Fibroblast of peridontal ligament (primary cell): ENCODE measurements around the gene HRH1.
"Not testable (repeated sequence)": the region's sequence is repeated elsewhere in the genome, so short reads cannot be mapped to it uniquely, and the experiment has no call there.

ENCODE experiments used
- DNase-seq: peaks from one replicate; pipeline ENCODE4 v3.0.0-alpha.2; 2010; ENCODE audit errors: extremely low read depth

HRH1 gene

DNA sequence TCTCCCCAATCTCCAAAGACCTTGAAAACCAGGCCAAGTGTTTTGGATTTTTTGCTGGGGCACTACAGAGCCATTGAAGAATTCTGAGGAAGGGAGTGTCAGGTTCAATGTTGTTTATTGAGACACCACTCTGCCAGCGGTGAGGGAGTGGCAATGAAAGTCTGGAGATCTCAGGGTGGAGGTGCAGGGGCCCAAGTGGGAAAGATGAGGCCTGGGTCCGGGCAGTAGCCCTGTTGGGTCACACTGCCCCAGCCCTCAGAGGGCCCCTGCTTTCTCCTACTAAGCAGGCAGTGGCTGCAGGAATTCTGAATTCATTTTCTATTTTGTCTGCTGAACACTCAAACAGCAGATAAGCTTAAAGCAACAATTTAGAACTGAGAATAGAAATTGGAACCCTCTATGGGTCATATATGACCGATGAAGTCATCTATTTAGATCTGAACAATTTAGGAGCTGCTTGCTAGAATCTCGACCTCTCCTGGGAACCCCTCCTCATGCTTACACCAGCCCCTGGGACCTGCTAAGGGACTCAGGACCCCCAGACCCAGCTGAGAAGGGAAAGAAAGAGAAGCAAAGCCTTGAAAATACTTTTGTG is 17.9 kb downstream of the HRH1 start:
- DNase-seq: no peak

DNA sequence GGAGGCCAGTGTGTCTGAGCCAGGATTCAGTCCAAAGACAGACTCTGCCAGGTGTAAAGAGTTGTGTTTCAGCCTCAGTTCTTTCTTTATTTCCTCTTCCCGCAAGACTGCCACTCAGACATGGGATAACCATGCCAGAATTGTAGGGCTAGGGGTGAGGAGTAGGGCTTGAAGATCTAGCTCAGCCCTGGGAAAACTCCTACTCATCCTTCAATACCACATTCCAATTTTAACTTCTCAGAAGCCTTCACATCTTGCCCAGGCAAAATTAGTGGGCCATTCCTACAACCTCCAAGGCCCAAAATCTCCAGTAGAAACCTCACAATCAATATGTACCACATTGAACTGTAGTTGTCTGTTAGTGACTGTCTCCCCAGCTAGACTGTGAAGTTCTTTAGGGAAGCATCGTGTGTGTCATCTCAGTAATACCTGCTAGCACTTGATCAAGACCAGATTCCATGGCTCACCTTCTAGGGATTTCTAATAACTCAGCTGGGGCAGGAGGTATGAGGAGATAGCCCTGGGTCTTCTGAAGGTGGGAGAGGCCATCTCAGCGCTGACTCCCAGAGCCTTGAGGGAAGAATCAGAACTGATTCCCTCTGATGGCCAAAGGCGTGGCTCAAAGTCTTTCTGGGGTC is 19.7 kb downstream of the HRH1 start:
- DNase-seq: no peak

DNA sequence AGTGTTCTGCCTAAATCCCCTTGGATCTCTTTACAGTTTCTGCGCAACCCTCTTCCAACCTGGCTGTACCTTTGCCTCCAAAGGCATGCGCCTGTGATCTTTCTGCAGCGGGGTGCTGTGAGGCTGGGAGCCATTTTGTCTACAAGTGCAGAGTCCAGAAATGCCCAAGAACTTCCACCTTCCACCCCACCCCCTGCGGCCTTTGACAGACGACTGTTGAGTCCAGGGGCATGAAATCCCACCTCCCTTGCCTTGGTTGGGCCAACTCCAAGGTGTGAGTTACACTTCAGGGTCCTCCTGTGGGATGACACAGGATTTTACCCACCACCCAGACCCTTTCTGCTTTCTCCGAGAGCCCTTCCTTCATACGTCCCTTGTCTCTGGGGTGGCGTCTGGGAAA is 24.1 kb downstream of the HRH1 start:
- DNase-seq: no peak

DNA sequence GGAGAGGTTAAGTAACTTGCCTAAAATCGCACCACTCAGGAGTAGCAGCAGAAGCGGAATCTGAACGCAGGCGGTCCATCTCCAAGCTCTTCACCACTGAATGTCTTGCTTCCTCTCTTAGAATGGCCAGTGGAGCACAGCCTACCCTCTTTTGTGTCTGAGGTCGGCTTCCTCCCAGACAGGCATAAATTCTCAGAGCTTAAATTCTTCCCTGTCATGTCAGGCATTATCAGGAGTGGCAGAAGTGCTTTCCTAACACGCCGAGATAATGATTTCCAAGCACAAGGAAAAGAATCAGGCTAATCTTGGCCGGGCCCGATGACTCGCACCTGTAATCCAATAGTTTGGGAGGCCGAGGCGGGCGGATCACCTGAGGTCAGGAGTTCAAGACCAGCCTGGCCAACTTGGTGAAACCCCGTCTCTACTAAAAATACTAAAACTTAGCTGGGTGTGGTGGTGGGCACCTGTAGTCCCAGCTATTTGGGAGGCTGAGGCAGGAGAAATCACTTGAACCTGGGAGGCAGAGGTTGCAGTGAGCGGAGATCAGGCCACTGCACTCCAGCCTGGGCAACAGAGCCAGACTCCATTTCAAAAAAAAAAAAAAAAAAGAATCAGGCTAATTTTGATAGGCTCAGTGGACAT is 30.2 kb downstream of the HRH1 start:
- not testable (repeated sequence) for DNase-seq

DNA sequence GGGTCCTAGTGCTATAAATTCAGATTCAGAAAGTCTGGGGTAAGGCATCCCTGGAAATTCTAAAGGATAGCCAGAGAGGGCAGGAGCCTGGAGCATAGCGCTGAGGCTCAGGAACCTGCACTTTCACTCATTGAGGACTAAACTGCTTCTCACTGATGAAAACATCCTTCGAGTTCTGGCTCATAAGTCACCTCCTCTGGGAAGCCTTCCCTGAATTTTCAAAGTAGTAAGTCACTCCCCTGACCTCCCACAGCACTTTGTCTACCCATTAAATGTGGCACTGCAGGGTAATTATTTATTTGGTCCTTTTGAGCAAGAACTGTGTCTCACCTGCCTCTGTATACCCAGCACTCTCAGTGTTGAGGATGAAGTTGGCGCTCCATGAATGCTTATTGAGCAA is 30.9 kb downstream of the HRH1 start:
- no peak for DNase-seq

DNA sequence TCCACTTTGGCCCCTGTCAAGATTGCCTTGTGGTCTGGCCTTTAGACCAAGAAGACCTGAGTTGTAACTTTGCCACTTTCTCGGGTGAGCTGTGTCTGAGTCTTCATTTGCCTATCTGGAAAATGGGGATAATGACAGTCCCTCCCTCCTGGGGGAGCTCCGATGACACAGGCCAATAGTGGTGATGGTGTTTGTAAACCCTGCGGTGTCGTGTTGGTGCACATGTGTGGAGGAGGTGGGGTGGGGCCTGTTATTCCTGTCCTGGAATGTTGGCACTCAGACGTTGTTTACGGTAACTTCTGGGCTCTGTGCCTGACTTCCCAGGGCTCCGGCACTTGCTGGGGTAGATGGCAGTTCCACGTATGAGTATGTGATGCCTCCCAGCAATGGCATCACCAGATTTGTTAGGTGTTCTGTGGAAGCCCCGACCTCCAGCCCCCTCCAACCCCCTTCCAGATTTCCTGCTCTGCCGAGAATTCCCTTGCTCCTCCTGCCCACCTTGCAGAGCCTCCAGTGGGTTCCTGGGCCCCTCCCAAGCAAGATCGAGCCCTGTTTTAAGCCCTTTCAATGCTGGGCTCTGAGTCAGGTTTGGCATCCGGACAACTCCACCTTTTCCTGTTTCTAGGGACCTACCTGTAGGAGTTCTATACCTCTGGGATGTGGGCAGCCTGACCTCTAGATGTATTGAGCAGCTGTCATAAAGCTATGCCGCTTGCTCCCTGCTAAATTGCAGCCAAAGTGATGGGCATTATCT is 31.4 kb downstream of the HRH1 start:
- peak; percentile 97 for DNase-seq

DNA sequence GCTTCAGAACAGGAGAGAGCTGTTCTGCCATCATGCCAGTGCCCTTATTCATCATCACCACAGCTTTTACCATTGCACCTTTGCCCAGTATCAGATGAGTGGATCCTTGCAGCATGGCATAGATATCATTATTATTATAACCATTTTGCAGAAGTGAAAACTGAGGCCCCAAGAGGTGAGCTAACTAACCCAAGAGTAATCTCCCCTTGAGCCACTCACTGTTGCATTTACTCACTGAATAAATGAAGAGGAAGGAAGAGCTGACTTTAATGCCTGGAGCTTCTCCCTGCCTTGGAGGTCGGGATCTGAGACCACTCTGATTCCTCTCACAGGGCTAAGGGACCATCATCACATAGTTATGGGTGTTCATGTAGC is 32.0 kb downstream of the HRH1 start:
- DNase-seq: no peak

DNA sequence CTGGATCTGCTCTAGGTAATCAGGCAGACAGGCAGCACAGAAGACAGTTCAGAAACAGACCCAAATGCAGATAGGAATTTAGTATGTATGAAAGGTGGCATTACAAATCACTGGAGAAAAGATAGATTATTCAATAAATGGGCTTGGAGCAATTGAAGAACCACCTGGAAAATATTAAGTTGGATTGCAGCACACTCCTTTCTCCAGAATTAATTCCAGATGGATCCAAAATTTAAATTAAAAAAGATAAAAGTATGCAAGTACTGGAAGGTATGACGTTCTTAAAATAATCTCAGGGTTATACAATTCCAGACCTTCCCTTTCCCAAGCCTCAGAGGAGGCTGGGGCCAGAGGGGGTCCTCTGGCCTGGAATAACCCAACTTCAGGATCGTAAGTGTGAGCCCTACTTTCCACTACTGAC is 32.5 kb downstream of the HRH1 start:
- DNase-seq: peak; percentile 84

DNA sequence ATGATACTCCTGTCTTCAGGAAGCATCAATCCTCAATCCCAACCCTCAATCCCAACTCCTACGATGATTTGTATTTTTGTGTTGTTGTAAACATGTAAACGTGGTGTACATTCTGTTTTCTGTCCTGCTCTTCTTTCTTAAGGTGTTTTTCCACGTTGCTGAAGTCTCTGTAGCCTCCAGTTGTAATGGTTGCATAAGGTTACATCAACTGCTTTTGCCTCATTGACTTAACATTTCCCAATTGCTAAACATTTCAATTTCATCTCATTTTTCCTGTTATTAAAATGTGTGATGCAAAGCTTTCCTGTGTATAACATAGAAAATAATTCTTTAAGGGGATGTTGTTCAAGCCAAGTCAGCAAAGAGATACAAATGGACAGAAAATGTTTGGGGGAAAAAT is 33.4 kb downstream of the HRH1 start:
- peak; percentile 80 for DNase-seq

DNA sequence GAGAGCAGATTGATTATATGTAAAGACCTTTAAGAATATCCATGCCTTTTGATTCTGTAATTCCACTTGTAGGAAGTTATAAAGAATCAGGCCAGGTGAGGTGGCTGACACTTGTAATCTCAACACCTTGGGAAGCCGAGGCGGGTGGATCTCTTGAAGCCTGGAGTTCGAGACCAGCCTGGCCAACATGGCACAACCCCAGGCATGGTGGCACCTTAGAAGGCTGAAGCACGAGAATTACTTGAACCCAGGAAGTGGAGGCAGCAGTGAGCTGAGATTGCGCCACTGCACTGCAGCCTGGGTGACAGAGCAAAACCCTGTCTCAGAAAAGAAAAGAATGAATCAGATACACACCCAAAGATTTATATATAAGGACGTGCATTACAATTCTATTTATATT is 33.9 kb downstream of the HRH1 start:
- no peak for DNase-seq

DNA sequence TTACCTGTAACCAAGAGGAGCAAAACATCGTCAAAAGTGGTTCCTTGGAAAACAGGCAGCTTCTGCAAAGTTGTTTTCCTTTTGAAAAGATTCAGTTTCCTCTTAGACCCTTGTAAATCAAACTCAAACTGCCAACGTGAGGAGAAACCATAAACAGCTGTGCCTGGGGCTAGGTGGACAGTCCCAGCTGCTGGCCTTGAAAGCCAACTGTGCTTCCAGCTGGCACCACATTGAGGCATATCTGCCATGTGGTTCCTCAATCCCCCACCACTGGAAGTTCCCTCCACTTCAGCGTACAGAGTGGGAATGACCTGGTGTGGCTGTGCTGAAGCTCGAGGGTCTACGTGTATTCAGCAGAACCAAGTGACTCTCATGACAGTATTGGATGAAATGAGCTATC is 40.9 kb downstream of the HRH1 start:
- no peak for DNase-seq

DNA sequence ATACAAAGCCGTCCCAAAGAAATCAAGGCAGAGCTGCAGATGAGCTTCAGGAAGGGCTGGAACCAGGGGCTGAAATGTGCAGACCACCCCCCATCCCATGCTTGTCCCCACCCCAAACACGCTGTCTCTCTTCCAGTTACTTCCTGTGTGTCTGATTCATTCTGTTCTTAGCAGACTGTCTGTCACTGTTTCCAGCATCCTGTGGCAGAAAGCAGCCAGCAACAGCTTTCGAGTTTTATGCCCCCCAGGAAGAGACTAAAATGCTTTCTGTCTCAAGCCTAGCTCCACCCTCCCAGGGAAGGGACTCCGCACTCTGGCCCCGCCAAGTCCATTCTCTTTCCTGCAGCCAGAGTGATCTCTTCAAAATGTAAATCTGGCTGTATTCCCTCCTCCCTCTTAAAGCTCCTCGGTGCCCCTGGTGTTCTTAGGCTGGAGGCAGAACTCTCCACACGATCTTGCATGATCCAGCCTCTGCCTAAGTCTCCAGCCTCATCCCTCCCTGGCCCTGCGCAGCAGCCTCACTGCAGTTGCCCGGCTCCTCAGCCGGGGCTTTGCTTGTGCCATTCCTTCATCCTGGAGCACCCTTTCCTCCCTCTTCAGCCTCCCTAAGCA is 41.5 kb downstream of the HRH1 start:
- DNase-seq: peak; percentile 56

DNA sequence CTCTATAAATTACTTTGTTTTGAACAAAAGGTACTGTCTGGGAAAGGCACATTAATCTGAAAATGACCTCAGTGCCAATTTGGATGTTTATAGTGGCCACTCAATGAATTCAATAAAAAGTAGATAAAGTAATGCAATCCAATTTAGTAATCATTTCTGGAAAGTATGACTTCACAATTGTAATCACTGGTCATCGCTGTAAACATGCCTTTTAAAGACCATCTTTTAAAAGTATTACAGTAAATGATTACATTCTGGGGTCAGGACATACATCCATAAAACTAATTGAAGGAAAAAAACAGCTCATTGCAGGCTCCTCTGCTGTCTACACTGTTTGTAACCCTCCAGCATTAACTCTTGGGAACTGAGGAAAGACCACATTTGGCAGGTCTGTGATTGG is 43.2 kb downstream of the HRH1 start:
- DNase-seq: peak; percentile 43

DNA sequence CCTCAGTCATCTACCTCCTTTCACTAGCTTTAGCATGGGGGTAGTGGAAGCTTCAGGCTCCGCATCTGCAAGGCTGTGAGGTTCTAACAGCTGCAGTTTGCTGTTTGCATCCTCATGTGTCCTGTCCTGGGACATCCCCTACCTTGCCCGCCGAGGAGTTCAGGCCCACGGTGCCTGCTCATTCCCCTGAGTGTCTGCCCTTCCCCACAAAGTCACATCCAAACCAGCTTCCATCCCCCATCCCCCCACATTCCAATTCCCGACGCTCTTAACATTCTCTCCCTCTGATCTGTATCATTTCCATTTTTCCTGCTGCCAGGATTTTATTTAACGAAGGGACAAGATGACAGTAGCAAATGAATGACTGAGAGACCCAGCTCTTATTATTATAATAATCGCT is 43.8 kb downstream of the HRH1 start:
- no peak for DNase-seq

DNA sequence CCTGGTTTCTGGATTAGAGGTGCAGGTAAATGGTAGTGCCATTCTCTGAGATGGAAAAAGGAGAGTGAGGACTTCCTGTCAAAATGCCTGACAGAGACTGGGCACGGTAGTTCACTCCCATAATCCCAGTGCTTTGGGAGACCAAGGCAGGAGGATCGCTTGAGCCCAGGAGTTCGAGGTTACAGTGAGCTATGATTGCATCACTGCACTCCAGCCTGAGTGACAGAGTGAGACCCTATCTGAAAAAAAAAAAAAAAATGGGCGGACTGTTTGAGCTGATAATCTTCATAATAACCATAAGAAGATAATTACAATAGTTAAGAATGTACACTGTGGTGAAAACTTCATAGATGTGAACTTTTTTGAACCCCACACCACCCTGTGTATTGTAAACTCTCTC is 44.2 kb downstream of the HRH1 start:
- DNase-seq: no peak

DNA sequence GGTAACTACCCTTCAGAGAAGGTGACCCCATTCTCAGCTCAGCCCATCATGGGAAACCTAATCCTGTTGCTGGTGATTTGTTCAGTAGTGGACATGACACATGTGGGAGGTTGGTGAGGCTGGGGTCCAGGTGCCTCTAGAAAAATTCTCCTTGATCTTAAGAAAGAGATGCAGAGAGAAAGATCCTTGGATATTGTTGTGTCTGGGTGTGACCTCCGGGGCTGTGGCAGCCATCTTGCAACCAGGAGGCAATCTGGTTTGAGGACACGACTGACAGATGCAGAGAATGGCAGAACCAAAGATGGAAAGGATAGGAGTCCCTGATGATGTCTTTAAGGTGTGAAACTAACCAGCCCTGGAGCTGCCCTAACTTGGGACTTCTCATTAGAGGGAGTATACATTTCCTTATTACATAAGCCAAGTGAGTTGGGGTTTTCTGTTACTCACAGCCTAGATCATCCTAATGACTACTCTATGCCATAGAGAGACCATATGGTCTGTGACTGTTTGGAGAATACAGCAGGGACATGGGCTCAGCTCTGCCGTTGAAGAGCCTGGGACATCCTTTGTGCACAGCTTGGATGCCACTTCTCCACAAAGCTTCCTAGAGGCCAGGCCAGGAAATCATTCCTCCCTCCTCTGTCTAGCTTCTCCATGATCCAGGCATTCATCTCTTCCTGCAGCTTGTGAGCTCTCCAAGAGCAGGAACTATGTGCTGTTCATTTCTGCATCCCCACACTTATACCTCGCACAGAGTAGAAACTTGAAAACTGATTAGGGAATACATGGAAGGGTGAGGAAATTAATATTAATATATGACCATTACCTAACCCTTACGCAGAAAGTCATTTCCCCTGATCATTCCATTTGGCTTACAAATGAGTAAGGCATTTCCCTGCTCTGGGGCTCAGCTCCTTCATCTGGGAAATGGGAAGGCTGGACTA is 45.9 kb downstream of the HRH1 start:
- DNase-seq: no peak

DNA sequence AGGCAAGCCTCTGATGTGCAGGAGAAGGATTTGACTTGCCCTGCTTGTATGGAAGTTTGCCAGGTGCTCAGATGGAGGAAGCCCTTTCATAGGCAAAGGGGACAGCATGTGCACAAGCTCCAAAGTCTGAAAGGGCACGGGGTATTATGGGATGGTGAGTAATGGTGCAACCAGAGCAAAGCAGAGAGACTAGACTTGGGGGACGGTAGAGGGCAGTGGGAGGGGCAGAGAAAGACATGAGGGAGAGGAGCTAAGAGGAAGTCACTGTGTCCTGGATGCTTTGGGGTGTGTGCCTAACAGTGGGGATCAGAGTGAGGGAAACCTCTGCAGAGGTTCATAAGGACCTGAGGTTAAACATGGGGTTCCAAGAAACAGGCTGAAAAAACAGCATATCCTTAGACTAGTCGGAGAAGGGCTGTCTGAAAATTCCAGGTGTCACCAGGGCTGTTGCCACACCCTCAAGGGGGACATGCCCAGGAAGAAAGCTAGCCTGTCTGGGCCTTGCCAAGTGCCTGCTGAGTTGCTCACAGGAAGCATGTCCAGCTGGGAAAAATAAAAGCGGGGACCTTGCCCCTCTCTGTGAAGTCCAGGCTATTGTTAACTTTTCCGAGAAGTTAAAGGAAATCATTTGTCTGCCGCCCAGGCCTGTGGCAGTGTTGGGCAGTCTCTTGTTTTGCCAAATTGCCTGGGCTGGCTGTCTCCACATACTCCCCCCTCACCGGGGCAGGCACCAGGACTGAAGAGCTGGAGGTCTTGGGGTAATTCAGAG is 47.1 kb downstream of the HRH1 start:
- DNase-seq: no peak

DNA sequence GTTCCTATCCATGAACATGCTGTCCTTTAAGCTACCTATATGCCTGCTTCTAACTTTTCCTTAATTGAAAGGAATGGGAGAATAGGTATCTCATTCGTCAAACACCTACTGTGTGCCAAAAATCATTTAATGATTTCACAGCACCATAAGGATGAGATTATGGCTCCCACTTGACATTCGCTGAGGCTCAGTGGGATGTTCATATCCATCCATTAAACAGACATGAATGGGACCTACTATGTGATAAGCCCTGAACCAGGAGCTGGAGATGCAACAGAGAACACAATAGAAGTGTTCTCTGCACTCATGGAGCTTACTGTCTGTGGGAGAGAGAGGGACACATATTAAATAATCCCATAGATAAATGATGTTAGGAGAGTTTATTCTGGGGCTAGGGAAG is 49.7 kb downstream of the HRH1 start:
- no peak for DNase-seq

DNA sequence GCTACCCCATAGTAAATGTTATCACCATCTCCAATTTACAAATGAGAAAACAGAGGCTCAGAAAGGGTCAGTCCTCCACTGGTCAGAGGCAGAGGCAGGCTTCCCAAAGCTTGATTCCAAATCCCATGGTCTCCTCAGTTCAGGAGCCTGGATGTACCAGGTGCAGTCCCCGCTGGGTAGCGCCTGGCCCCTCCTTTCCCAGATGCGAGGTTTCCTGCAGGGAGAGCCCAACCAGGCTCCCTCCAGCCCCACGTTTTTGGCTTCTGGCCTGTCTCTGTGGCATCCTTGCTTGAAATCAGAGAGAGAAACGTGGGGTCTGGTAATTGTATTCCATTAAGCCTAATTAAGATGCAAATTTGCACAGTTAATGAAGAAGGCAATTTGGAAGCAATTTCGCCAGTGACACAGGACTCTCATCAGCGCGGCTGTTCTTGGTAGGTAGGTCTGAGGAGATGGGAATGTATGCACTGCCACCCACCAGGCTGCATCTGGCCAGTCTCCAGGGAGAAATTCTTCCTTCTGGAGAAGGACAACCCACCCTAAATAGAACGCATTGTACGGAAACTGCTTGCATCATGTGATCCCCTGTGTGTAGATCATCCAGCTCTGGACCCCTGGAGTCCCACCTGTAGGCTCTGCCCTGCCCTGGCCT is 50.5 kb downstream of the HRH1 start:
- no peak for DNase-seq

DNA sequence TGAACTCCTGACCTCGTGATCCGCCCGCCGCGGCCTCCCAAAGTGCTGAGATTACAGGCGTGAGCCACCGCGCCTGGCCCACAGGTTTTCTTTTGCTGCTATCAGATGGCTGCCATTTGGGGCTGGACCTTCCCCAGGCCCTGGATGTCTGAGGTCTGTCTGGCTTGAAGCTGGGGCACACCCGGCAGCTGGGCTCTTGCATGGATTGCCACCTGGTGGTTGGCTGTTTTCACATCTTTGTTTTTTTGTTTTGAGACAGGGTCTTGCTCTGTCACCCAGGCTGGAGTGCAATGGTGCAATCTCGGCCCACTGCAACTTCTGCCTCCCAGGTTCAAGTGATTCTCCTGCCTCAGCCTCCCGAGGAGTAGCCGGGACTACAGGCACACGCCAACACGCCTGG is 51.6 kb downstream of the HRH1 start:
- not testable (repeated sequence) for DNase-seq
